Astrocyte (in vitro differentiated cells and primary cell): ENCODE measurements around the gene YBX2. TPM values are rescaled to one million over a fixed set of nuclear protein-coding genes. Genes with fewer than 3 reads are reported as not detected.

ENCODE experiments used
- DNase-seq: peaks from one replicate; pipeline ENCODE4 v3.0.0-alpha.2; 2010; ENCODE audit warnings: low read depth
- FAIRE-seq: peaks from 2 replicates; lab custom pipeline; 2011; peaks lifted over from hg19 to GRCh38; lab: Jason Lieb, UNC
- H2AFZ ChIP-seq: 2 replicates; pipeline ENCODE4 v1.6.0; 2012; ENCODE audit warnings: low read depth, low read length, inconsistent platforms
- H3K27ac ChIP-seq: 2 replicates; pipeline ENCODE4 v1.5.1; 2011; ENCODE audit warnings: low read depth, low read length, inconsistent platforms
- H3K27me3 ChIP-seq: 2 replicates; pipeline ENCODE4 v1.6.0; 2011; ENCODE audit warnings: low read length, inconsistent platforms; ENCODE audit not compliant: insufficient read depth
- H3K36me3 ChIP-seq: 2 replicates; pipeline ENCODE4 v1.5.1; 2011; ENCODE audit warnings: low read length, inconsistent platforms; ENCODE audit not compliant: insufficient read depth
- H3K4me1 ChIP-seq: 2 replicates; pipeline ENCODE4 v1.5.1; 2011; ENCODE audit warnings: low read length, inconsistent platforms; ENCODE audit not compliant: insufficient read depth
- H3K4me2 ChIP-seq: 2 replicates; pipeline ENCODE4 v1.6.0; 2012; ENCODE audit warnings: low read length, inconsistent platforms
- H3K4me3 ChIP-seq: 2 replicates; pipeline ENCODE4 v1.5.1; 2011; ENCODE audit warnings: low read depth, mild to moderate bottlenecking, low read length, inconsistent platforms; ENCODE audit not compliant: insufficient read depth
- H3K79me2 ChIP-seq: 2 replicates; pipeline ENCODE4 v1.6.0; 2012; ENCODE audit warnings: mild to moderate bottlenecking, low read length, inconsistent platforms; ENCODE audit not compliant: insufficient read depth
- H3K9ac ChIP-seq: 2 replicates; pipeline ENCODE4 v1.6.0; 2012; ENCODE audit warnings: mild to moderate bottlenecking, low read length, inconsistent platforms
- H3K9me3 ChIP-seq: 2 replicates; pipeline ENCODE4 v1.5.1; 2012; ENCODE audit warnings: low read depth, mild to moderate bottlenecking, low read length, inconsistent platforms; ENCODE audit not compliant: insufficient read depth
- H4K20me1 ChIP-seq: 2 replicates; pipeline ENCODE4 v1.6.0; 2012; ENCODE audit warnings: low read length, inconsistent platforms; ENCODE audit not compliant: insufficient read depth
- H3K27ac Mint-ChIP-seq: one replicate; pipeline ENCODE4 v1.8.0; 2021; ENCODE audit warnings: mild to moderate bottlenecking, mixed read lengths; ENCODE audit not compliant: unreplicated experiment
- H3K27me3 Mint-ChIP-seq: one replicate; pipeline ENCODE4 v1.8.0; 2021; ENCODE audit warnings: low read depth, mixed read lengths; ENCODE audit not compliant: unreplicated experiment
- H3K36me3 Mint-ChIP-seq: one replicate; pipeline ENCODE4 v1.8.0; 2021; ENCODE audit warnings: low read depth, mixed read lengths; ENCODE audit not compliant: unreplicated experiment
- H3K4me1 Mint-ChIP-seq: one replicate; pipeline ENCODE4 v1.8.0; 2021; ENCODE audit warnings: low read depth, mixed read lengths; ENCODE audit not compliant: unreplicated experiment
- H3K4me3 Mint-ChIP-seq: one replicate; pipeline ENCODE4 v1.8.0; 2021; ENCODE audit warnings: mild to moderate bottlenecking, moderate library complexity, mixed read lengths; ENCODE audit not compliant: unreplicated experiment
- H3K9me3 Mint-ChIP-seq: one replicate; pipeline ENCODE4 v1.8.0; 2021; ENCODE audit warnings: mild to moderate bottlenecking, mixed read lengths; ENCODE audit not compliant: unreplicated experiment
- CTCF ChIP-seq: IDR thresholded peaks from 2 replicates; pipeline ENCODE4 v1.5.1; 2011; ENCODE audit warnings: low read depth, mild to moderate bottlenecking, inconsistent platforms, low read length, moderate library complexity; ENCODE audit not compliant: insufficient read depth
- EZH2 ChIP-seq: IDR thresholded peaks from 2 replicates; pipeline ENCODE4 v1.6.1; 2012; ENCODE audit warnings: mild to moderate bottlenecking, low read length, inconsistent platforms; ENCODE audit not compliant: insufficient read depth
- total RNA-seq: library from RNA; stranded (reverse); gene quantifications from 2 replicates; pipeline ENCODE4 v1.2.1, GENCODE V29; 2021

The YBX2 gene
- total RNA-seq, 1 donor from 2014 or later, result 0.86 TPM

GRCh38 chr17:7324438-7324779 is 30.0 kb upstream of the YBX2 start:
- Mint-ChIP-seq H3K4me3 (no peak overlapping the region), H3K27ac (no peak overlapping the region), H3K4me1 (peaks cover 10% of the 10 kb centered on the region), H3K36me3 (peaks cover 18% of the 10 kb centered on the region), H3K9me3 (no peaks in the 10 kb centered on the region), H3K27me3 (no peaks in the 10 kb centered on the region)
- Histone ChIP-seq H3K9me3 (no peaks in the 10 kb centered on the region), H3K4me1 (peaks cover 8% of the 10 kb centered on the region), H3K36me3 (peaks cover 16% of the 10 kb centered on the region), H3K9ac (no peak overlapping the region), H3K4me3 (no peak overlapping the region), H3K27me3 (no peaks in the 10 kb centered on the region), H4K20me1 (peaks cover 11% of the 10 kb centered on the region), H3K4me2 (no peak overlapping the region), H3K79me2 (peaks cover 29% of the 10 kb centered on the region), H3K27ac (no peak overlapping the region), H2AFZ (no peak overlapping the region)
- no peak for TF ChIP-seq CTCF
- no peak for TF ChIP-seq EZH2
- FAIRE-seq, result no peak
- no peak for DNase-seq

GRCh38 chr17:7323731-7324437 is 29.4 kb upstream of the YBX2 start:
- H2AFZ ChIP-seq, result no peak overlapping the region
- no peak overlapping the region for H3K9ac ChIP-seq
- peaks cover 10% of the 10 kb centered on the region for H3K4me1 Mint-ChIP-seq
- no peak overlapping the region for H3K4me3 Mint-ChIP-seq
- H3K27ac Mint-ChIP-seq, result no peak overlapping the region
- peaks cover 16% of the 10 kb centered on the region for H3K36me3 ChIP-seq
- H3K27ac ChIP-seq, result no peak overlapping the region
- H3K4me2 ChIP-seq, result no peak overlapping the region
- DNase-seq (no peak), FAIRE-seq (no peak)
- no peaks in the 10 kb centered on the region for H3K27me3 Mint-ChIP-seq
- H3K27me3 ChIP-seq, result no peaks in the 10 kb centered on the region
- H3K36me3 Mint-ChIP-seq, result peaks cover 18% of the 10 kb centered on the region
- H4K20me1 ChIP-seq, result peaks cover 11% of the 10 kb centered on the region
- TF ChIP-seq EZH2, result no peak
- peak; percentile 74 for TF ChIP-seq CTCF
- no peak overlapping the region for H3K4me3 ChIP-seq
- peaks cover 28% of the 10 kb centered on the region for H3K79me2 ChIP-seq
- H3K4me1 ChIP-seq, result peaks cover 8% of the 10 kb centered on the region
- no peaks in the 10 kb centered on the region for H3K9me3 Mint-ChIP-seq
- H3K9me3 ChIP-seq, result no peaks in the 10 kb centered on the region

GRCh38 chr17:7322520-7323194 is 28.2 kb upstream of the YBX2 start:
- peaks cover 24% of the 10 kb centered on the region for H3K36me3 Mint-ChIP-seq
- TF ChIP-seq CTCF (no peak), EZH2 (no peak)
- peaks cover 16% of the 10 kb centered on the region for H3K79me2 ChIP-seq
- H2AFZ ChIP-seq, result no peak overlapping the region
- DNase-seq (no peak), FAIRE-seq (no peak)
- no peaks in the 10 kb centered on the region for H3K27me3 Mint-ChIP-seq
- H3K9me3 Mint-ChIP-seq, result no peaks in the 10 kb centered on the region
- no peaks in the 10 kb centered on the region for H3K9me3 ChIP-seq
- H3K27ac ChIP-seq, result no peak overlapping the region
- H3K4me3 Mint-ChIP-seq, result no peak overlapping the region
- peaks cover 16% of the 10 kb centered on the region for H3K36me3 ChIP-seq
- H3K4me3 ChIP-seq, result no peak overlapping the region
- H3K4me1 Mint-ChIP-seq, result peaks cover 1% of the 10 kb centered on the region
- H4K20me1 ChIP-seq, result peaks cover 6% of the 10 kb centered on the region
- no peak overlapping the region for H3K4me2 ChIP-seq
- no peak overlapping the region for H3K27ac Mint-ChIP-seq
- H3K4me1 ChIP-seq, result no peaks in the 10 kb centered on the region
- no peak overlapping the region for H3K9ac ChIP-seq
- H3K27me3 ChIP-seq, result no peaks in the 10 kb centered on the region
